ENCODE results near the gene NCKAP5. TPM values are rescaled to one million over a fixed set of nuclear protein-coding genes. Genes with fewer than 3 reads are reported as not detected.

The NCKAP5 gene
- total and polyA plus RNA-seq, 2 of the 13 experiments (the other 11 are each of a cell fraction or from before 2014, with no cell fraction given) = 0.01 TPM; not detected in 1

DNA sequence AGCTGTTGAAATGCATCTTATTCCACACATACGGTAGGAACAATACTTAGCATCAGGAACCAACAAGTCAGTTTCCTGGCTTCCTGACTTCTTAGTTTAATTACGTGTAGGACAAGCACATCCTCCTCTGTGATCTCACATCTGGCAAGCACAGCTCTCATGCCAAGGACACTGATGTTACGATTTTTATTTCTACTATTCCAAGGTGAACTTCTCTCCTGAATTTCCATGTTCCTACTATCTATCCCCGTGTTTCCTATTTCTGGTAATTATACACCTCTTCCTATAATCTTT is 374.0 kb downstream of the NCKAP5 start:
- ChIA-PET CTCF (ENCODE audit: low intra/inter-chr PET ratio, low total read pairs) (no interaction called here), POLR2A (no interaction called here)
- WGBS (ENCODE audit: low lambda C conversion rate) = 24% methylated on average over 4 of the region's 4 CpGs
- ATAC-seq (no peak), FAIRE-seq (no peak), DNase-seq (ENCODE audit: low spot score) (no peak)
- TF ChIP-seq, protein P1, sequence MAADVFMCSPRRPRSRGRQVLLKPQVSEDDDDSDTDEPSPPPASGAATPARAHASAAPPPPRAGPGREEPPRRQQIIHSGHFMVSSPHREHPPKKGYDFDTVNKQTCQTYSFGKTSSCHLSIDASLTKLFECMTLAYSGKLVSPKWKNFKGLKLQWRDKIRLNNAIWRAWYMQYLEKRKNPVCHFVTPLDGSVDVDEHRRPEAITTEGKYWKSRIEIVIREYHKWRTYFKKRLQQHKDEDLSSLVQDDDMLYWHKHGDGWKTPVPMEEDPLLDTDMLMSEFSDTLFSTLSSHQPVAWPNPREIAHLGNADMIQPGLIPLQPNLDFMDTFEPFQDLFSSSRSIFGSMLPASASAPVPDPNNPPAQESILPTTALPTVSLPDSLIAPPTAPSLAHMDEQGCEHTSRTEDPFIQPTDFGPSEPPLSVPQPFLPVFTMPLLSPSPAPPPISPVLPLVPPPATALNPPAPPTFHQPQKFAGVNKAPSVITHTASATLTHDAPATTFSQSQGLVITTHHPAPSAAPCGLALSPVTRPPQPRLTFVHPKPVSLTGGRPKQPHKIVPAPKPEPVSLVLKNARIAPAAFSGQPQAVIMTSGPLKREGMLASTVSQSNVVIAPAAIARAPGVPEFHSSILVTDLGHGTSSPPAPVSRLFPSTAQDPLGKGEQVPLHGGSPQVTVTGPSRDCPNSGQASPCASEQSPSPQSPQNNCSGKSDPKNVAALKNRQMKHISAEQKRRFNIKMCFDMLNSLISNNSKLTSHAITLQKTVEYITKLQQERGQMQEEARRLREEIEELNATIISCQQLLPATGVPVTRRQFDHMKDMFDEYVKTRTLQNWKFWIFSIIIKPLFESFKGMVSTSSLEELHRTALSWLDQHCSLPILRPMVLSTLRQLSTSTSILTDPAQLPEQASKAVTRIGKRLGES (CRISPR knock-in tag; IDR thresholded peaks at IDR 0.05; ENCODE audit: borderline replicate concordance) = no peak
- TF ChIP-seq U2AF2 (IDR thresholded peaks at IDR 0.05; ENCODE audit: low read depth, low read length) (no peak), ZBTB38 (CRISPR knock-in tag; IDR thresholded peaks at IDR 0.05) (no peak), ZNF160 (CRISPR knock-in tag; IDR thresholded peaks at IDR 0.05) (no peak), THAP11 (CRISPR knock-in tag; IDR thresholded peaks at IDR 0.05) (no peak), HDAC6 (IDR thresholded peaks at IDR 0.05; ENCODE audit: low read depth, low read length) (no peak), ZSCAN22 (CRISPR knock-in tag; IDR thresholded peaks at IDR 0.05) (no peak), SSRP1 (CRISPR knock-in tag; IDR thresholded peaks at IDR 0.05) (no peak)
- TF ChIP-seq, protein P2, sequence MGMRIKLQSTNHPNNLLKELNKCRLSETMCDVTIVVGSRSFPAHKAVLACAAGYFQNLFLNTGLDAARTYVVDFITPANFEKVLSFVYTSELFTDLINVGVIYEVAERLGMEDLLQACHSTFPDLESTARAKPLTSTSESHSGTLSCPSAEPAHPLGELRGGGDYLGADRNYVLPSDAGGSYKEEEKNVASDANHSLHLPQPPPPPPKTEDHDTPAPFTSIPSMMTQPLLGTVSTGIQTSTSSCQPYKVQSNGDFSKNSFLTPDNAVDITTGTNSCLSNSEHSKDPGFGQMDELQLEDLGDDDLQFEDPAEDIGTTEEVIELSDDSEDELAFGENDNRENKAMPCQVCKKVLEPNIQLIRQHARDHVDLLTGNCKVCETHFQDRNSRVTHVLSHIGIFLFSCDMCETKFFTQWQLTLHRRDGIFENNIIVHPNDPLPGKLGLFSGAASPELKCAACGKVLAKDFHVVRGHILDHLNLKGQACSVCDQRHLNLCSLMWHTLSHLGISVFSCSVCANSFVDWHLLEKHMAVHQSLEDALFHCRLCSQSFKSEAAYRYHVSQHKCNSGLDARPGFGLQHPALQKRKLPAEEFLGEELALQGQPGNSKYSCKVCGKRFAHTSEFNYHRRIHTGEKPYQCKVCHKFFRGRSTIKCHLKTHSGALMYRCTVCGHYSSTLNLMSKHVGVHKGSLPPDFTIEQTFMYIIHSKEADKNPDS (CRISPR knock-in tag; IDR thresholded peaks at IDR 0.05) = no peak
- TF ChIP-seq, protein P3, sequence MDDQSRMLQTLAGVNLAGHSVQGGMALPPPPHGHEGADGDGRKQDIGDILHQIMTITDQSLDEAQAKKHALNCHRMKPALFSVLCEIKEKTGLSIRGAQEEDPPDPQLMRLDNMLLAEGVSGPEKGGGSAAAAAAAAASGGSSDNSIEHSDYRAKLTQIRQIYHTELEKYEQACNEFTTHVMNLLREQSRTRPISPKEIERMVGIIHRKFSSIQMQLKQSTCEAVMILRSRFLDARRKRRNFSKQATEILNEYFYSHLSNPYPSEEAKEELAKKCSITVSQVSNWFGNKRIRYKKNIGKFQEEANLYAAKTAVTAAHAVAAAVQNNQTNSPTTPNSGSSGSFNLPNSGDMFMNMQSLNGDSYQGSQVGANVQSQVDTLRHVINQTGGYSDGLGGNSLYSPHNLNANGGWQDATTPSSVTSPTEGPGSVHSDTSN (CRISPR knock-in tag; IDR thresholded peaks at IDR 0.05; ENCODE audit: borderline replicate concordance) = no peak
- TF ChIP-seq, protein P4, sequence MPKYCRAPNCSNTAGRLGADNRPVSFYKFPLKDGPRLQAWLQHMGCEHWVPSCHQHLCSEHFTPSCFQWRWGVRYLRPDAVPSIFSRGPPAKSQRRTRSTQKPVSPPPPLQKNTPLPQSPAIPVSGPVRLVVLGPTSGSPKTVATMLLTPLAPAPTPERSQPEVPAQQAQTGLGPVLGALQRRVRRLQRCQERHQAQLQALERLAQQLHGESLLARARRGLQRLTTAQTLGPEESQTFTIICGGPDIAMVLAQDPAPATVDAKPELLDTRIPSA (CRISPR knock-in tag; IDR thresholded peaks at IDR 0.05; ENCODE audit: borderline replicate concordance) = no peak
- no peaks in the 10 kb centered on the region for H3K27me3 ChIP-seq (ENCODE audit: control insufficient read depth in 1 of 2, insufficient read depth in 2 of 2, low read length in 2 of 2)
- in situ Hi-C loops (cut with HindIII; ENCODE audit: extremely low pct_ligation_motif_present, low pct_unique_long_range_greater_than_20kb) (no loop called here), intact Hi-C loops (cut with micrococcal nuclease; ENCODE audit: unreplicated experiment) (no loop called here)
- H3K79me2 ChIP-seq (ENCODE audit: insufficient read depth, low read length) = no peaks in the 10 kb centered on the region
- H3K9me3 ChIP-seq (ENCODE audit: low read length) = peaks cover 36% of the 10 kb centered on the region
- no peak overlapping the region for H3K4me2 ChIP-seq (ENCODE audit: low read depth, low read length)
- no peak overlapping the region for H3K9ac ChIP-seq (ENCODE audit: insufficient read depth, low read depth, low read length)
- H3K4me3 ChIP-seq (replicated peaks in 1 of 3; ENCODE audit: insufficient read depth in 1 of 3, low read depth in 2 of 3, low read length in 3 of 3) = no peak overlapping the region
- no peak overlapping the region for H2AFZ ChIP-seq (ENCODE audit: low read length)
- no peaks in the 10 kb centered on the region for H3K4me1 ChIP-seq (ENCODE audit: insufficient read depth, low read length)
- no peaks in the 10 kb centered on the region for H4K20me1 ChIP-seq (ENCODE audit: insufficient read depth, low read length)
- H3K36me3 ChIP-seq (replicated peaks in 1 of 2; ENCODE audit: control insufficient read depth in 1 of 2, insufficient read depth in 2 of 2, low read length in 2 of 2) = no peaks in the 10 kb centered on the region
- no TSS peak for BruUV-seq (replicated peaks)
- H3K27ac ChIP-seq (ENCODE audit: extremely low read length, insufficient read depth, low read length) = no peak overlapping the region

All from HepG2 (cell line).